HG02759 (cell line): Measurements from ENCODE around the gene CAPN5.

Experiments
- ATAC-seq: cut with Tn5 transposase; IDR thresholded peaks from one replicate; pipeline ENCODE4 v1.9.1; 2021; ENCODE audit warnings: mild to moderate bottlenecking, moderate library complexity; ENCODE audit not compliant: unreplicated experiment

CAPN5 gene

GRCh38 chr11:77129069-77129841 lies 62.5 kb downstream of the CAPN5 start:
- no peak for ATAC-seq

DNA sequence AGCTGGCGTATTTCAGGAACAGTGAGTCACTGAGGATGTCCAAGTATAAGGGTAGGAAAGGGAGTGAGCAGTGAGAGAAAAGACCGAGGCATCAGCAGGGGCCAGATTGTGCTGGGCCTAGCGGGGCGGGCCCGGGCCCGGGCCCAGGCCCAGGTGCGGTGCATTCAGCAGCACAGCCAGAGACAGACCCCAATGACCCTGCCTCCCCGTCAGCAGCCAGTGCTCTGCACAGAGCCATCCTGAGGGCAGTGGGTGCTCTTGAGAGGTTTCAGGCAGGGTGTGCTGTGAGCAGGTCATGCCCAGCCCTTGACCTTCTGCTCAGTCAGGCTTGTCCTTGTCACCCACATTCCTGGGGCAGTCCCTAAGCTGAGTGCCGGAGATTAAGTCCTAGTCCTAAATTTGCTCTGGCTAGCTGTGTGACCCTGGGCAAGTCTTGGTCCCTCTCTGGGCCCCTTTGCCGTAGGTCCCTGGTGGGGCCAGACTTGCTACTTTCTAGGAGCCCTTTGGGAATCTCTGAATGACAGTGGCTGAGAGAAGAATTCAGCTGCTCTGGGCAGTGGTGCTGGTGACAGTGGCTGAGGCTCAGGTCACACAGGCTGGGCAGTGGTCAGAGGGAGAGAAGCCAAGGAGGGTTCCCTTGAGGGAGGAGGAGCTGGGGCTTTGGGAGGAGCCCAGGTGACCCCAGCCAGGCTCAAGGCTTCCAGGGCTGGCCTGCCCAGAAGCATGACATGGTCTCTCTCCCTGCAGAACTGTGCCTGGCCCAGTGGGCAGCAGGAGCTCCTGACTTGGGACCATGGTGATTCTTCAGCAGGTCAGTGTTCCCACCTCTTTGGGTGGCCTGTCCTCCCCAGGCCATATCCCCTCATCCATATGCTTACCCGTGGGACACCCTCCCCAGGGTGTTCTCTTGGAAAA lies 63.3 kb downstream of the CAPN5 start:
- no peak for ATAC-seq

- ATAC-seq: no peak
Observed at GRCh38 chr11:77130763-77131513, 64.2 kb downstream of the CAPN5 start.

- no peak for ATAC-seq
Observed at GRCh38 chr11:77131560-77131959, 64.8 kb downstream of the CAPN5 start.

DNA sequence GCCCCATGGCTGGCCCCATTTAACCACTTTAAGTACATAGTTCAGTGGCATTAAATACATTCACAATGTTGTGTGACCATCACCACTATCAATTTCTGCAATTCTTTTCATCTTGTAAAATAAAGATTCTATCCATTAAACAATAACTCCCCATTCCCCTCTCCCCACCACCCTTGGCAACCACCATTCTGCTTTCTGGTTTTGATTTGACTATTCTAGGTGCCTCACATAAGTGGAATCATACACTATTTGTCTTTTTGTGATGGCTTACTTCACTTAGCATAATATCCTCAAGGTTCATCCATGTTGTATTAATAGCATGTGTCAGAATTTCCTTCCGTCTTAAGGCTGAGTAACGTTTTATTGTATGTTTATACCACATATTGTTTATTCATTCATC lies 68.3 kb downstream of the CAPN5 start:
- ATAC-seq: no peak

GRCh38 chr11:77136074-77136473 lies 69.3 kb downstream of the CAPN5 start:
- ATAC-seq: no peak

DNA sequence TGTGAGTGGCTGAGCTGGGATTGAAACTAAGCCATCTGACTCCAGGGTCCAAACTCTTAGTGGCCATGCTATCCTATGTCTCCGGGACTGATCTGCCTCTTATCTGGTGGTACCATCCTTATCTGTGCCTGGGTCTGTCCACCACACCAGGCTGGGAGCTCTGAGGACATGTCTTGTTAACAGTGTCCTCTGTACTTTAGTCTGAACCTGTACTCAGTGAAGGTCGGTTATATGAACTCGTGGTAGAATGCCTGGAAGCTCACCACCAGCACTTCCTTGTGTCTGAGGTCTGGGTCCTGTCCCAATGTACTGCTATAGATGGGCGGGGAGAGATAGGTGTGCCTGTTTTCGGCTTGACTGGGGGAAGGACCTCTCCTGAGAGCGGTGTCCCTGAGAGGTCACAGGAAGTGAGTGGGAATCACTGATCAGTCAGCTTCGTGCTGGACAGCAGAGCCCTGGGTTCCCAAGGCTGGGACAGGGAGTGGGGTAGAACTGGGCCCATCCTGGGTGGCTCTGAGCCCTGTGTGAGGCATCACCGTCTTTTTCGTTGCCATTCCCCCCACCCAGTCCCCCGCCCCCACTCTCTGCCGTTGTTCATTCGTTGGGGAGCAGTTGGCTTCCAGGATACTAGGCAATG lies 70.1 kb downstream of the CAPN5 start:
- ATAC-seq: no peak

DNA sequence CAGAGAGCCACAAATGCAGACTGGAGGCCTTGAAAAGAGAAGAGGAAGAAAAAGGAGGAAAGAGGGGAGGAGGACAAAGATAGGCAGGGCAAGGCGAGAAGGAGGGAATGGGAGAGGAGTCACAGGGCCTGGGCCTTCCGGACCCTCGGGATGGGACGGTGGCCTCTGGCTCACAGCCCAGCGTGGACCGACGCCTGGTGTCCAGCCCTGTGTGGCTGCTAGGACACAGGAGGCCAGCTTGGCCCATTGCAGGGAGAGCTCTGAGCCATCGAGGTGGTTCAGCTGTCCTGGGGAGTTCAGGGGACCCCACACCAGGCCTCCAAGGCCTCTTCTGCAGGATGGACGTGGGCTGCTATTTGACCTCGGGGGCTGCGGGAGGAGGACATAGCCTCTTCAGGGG lies 70.7 kb downstream of the CAPN5 start:
- ATAC-seq: no peak

DNA sequence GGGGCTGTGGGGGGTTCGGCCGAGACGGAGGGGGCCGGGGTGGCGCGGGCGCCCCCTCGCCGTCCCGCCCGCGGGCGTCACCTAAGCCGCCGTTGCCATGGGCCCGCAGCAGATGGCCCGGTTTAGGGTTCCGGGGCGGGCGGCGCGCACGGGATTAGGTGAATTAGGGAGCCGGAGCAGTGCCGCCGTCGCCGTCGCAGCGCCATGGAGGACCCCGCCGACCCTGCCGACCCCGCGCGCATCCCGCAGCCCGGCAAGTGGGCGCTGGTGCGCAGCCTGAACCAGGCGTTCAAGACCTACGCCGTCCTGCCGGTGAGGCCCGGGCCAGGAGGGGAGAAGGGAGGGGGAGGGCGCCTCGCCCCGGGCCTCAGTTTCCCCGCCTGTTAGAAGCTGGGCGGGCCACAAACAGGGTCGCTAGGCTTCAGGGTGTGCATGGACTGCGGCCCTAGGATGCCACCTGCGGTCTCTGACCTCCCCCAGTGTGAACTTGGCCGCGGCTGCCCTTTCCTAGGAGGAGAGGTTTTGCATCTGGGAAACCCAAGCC lies 71.4 kb downstream of the CAPN5 start:
- ATAC-seq: no peak

GRCh38 chr11:77139201-77139600 lies 72.4 kb downstream of the CAPN5 start:
- ATAC-seq: no peak

DNA sequence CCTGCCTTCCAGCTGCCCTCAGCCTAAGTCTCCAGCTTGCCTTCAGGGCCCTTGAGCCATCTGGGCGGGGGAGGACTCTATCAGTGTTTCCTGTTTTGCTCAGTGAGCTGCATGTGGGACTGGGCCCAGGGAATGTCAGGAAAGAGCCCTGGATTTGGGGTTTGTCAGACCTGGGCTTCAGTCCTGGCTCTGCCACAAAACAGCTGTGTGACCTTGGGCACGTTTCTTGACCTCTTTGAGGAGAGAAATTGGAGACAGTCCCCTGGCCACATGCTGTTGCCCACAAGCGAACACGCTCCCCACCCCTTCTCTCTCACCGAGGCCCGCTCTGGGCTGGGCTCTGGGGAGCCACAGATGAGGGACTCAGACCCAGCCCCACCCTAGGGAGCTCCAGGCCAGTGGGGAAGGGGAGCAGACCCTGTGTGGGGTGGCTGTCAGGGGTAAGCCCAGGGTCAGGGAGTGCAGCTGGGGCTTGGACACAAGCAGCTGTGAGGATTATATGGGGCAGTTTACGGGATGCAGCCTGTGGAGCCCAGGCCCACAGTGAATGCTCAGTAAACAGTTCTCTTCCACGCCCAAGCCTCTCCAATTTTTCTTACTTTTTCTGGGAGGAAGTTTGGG lies 73.6 kb downstream of the CAPN5 start:
- no peak for ATAC-seq

- ATAC-seq: no peak
Observed at GRCh38 chr11:77141034-77141433, 74.3 kb downstream of the CAPN5 start.

DNA sequence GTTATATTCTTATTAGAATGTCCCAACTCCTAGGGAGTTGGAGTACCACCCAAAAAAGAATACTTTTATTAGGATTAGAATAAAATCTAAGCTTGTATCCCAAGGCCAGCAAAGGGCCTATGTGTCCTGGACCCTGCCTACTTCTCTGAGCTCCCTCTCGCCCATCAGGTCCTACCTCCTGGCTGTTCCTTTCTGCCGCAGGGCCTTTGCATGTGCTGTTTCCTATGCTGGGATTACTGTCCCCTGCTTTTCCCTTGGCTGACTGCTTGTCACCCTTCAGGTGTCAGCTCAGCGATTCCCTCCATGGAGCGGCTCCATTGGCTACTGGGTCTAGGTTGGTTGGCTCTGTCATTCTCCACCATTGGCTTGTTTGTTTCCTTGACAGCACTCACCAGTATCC lies 74.7 kb downstream of the CAPN5 start:
- ATAC-seq: no peak

DNA sequence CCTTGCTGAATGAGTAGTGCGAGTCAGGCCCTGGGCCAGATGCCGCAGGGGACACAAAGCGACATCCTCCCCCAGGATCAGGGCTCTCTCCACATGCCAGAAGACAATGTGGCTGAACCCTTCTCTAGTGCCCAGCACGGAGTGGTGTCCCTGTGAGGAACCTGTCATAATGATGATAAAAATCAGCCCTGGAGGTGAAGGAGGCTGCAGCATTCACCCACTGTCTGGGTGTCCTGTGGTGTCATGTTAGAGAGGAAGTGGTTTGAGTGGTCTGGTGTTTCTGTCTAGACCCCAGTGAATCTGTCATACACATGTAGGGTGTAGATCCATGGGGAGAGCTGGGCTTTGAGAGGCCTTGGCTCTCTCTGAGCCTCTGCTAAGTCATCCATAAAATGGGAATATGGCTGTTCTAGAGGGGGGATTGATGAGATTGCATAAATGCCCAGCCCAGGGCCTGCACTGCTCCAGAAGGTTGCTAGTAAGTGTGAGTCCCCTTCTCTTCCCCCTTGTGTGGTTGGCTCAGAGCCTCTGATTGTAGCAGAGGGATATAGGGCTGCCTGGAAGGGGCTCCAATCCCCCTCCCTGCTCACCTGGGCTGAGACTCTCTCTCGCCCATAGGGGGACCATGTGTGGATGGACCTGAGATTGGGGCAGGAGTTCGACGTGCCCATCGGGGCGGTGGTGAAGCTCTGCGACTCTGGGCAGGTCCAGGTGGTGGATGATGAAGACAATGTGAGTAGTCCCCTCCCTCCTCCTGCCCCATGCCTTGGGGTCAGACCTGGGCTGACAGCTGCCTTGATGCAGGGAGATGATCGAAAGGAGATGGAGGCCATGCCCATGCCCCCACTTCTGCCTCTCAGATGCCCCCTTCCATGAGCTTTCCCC lies 75.6 kb downstream of the CAPN5 start:
- ATAC-seq: no peak

DNA sequence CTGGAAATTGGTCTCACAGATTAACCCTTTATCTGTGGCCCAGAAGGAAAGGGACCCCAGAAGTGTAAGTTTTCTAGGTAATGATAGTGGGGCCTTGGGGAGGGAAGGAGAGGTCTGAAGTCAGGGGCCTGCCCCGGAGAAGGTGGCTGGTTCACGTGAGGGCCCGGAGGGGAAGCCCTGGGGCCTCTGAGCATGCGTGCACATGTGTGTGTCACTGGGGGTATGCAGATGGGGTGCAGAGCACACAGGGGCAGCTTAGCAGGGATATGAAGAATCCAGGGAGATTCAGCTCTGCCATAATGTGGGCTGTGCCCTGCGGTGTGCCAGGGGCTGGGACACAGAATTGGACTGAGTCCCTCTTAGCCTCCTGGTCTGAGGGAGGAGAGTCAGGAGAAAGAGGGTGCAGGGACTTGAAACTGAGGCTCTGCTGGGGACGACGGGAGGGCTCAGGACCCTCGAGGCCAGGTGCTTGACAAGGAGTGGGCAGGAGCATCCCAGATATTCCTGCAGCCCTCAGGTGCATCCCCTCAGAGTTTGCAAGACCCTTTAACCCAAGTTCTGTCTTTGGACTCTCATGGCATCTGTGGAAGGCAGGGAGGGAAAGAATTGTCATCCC lies 76.7 kb downstream of the CAPN5 start:
- no peak for ATAC-seq

- ATAC-seq: no peak
Observed at GRCh38 chr11:77144196-77144856, 77.6 kb downstream of the CAPN5 start.

DNA sequence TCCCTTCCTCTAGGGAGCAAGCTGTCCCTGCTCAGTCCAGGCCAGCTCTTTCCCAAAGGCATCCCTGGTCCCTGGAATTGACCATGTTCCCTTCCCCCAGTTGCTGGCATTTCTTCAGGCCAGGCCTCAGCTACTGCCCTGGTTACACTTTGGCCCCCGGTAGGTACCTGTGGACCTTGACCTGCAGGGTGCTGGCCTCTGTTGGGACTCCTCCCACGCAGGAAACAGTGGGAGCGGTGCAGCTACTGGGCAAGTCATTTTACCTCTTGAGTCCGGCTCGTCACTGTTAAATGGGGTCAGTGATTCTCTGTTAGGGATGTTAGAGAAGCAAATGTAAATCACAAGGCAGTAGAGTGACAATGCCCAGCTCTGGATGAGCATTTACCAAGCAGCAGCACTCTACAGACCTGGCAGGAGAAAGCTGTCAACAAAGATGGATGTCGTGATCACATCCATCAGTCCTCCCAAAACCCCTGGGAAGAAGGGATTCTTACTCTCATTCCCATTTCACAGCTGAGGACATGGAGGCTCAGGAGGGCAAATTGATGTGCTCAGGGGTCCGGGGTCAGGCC lies 78.2 kb downstream of the CAPN5 start:
- no peak for ATAC-seq
